ENCODE results near the gene PPFIA4. TPM values are rescaled to one million over a fixed set of nuclear protein-coding genes. Genes with fewer than 3 reads are reported as not detected.

The PPFIA4 gene
- total RNA-seq, 1 donor from 2014 or later, result 2.6 TPM

- Mint-ChIP-seq H3K27ac (ENCODE audit: unreplicated experiment) (no peak overlapping the region), H3K27me3 (ENCODE audit: low read depth) (no peaks in the 10 kb centered on the region), H3K9me3 (no peaks in the 10 kb centered on the region), H3K4me1 (peaks cover 19% of the 10 kb centered on the region), H3K36me3 (ENCODE audit: low read depth) (no peaks in the 10 kb centered on the region), H3K4me3 (no peak overlapping the region)
- no peak for DNase-seq (ENCODE audit: low read depth, low spot score)
- TF ChIP-seq CTCF (conservative IDR thresholded peaks at IDR 0.05), result no peak
Measured at GRCh38 chr1:203058676-203058935, 32.3 kb downstream of the PPFIA4 start.

- TF ChIP-seq CTCF (conservative IDR thresholded peaks at IDR 0.05), result no peak
- Mint-ChIP-seq H3K9me3 (no peaks in the 10 kb centered on the region), H3K27ac (ENCODE audit: unreplicated experiment) (peak overlapping the region; percentile 76), H3K36me3 (ENCODE audit: low read depth) (no peaks in the 10 kb centered on the region), H3K4me3 (no peak overlapping the region), H3K27me3 (ENCODE audit: low read depth) (no peaks in the 10 kb centered on the region), H3K4me1 (peaks cover 16% of the 10 kb centered on the region)
- no peak for DNase-seq (ENCODE audit: low read depth, low spot score)
Measured at GRCh38 chr1:203059485-203059884, 33.2 kb downstream of the PPFIA4 start.

GRCh38 chr1:203060115-203060514 is 33.8 kb downstream of the PPFIA4 start:
- no peaks in the 10 kb centered on the region for H3K36me3 Mint-ChIP-seq (ENCODE audit: low read depth)

GRCh38 chr1:203063287-203063686 is 37.0 kb downstream of the PPFIA4 start:
- DNase-seq (ENCODE audit: low read depth, low spot score), result no peak
- H3K36me3 Mint-ChIP-seq (ENCODE audit: low read depth), result no peaks in the 10 kb centered on the region
- no peak for TF ChIP-seq CTCF (conservative IDR thresholded peaks at IDR 0.05)
- H3K27me3 Mint-ChIP-seq (ENCODE audit: low read depth), result no peaks in the 10 kb centered on the region
- H3K4me1 Mint-ChIP-seq, result peaks cover 1% of the 10 kb centered on the region
- no peaks in the 10 kb centered on the region for H3K9me3 Mint-ChIP-seq
- no peak overlapping the region for H3K27ac Mint-ChIP-seq (ENCODE audit: unreplicated experiment)
- no peak overlapping the region for H3K4me3 Mint-ChIP-seq

More at GRCh38 chr1:203060115-203060514, 33.8 kb downstream of the PPFIA4 start:
- Mint-ChIP-seq H3K27me3 (ENCODE audit: low read depth) (no peaks in the 10 kb centered on the region), H3K4me1 (peaks cover 14% of the 10 kb centered on the region), H3K4me3 (no peak overlapping the region), H3K9me3 (no peaks in the 10 kb centered on the region), H3K27ac (ENCODE audit: unreplicated experiment) (no peak overlapping the region)
- DNase-seq (ENCODE audit: low read depth, low spot score), result no peak
- no peak for TF ChIP-seq CTCF (conservative IDR thresholded peaks at IDR 0.05)

GRCh38 chr1:203065191-203065590 is 38.9 kb downstream of the PPFIA4 start:
- Mint-ChIP-seq H3K36me3 (ENCODE audit: low read depth) (no peaks in the 10 kb centered on the region), H3K4me1 (peaks cover 17% of the 10 kb centered on the region), H3K4me3 (no peak overlapping the region), H3K27me3 (ENCODE audit: low read depth) (no peaks in the 10 kb centered on the region), H3K9me3 (no peaks in the 10 kb centered on the region), H3K27ac (ENCODE audit: unreplicated experiment) (no peak overlapping the region)
- no peak for TF ChIP-seq CTCF (conservative IDR thresholded peaks at IDR 0.05)
- no peak for DNase-seq (ENCODE audit: low read depth, low spot score)

GRCh38 chr1:203065986-203066385 is 39.7 kb downstream of the PPFIA4 start:
- Mint-ChIP-seq H3K36me3 (ENCODE audit: low read depth) (no peaks in the 10 kb centered on the region), H3K4me1 (peaks cover 17% of the 10 kb centered on the region), H3K27me3 (ENCODE audit: low read depth) (no peaks in the 10 kb centered on the region), H3K27ac (ENCODE audit: unreplicated experiment) (no peak overlapping the region), H3K4me3 (no peak overlapping the region), H3K9me3 (no peaks in the 10 kb centered on the region)
- TF ChIP-seq CTCF (conservative IDR thresholded peaks at IDR 0.05), result no peak
- no peak for DNase-seq (ENCODE audit: low read depth, low spot score)

Measured in neural crest cell (in vitro differentiated cells).